Left lung (tissue), 10 donors: Measurements from ENCODE around the gene HOXB2. TPM values are rescaled to one million over a fixed set of nuclear protein-coding genes. Genes with fewer than 3 reads are reported as not detected.

Source experiments
- ATAC-seq: fragments of 200-7000 bp; cut with Tn5 transposase; one replicate; pipeline ENCODE4 v1.9.1; 2020; ENCODE audit warnings: moderate library complexity
- DNase-seq, 4 donors: peaks; one replicate each; pipeline ENCODE4 v3.0.0-alpha.2; 2013 to 2020
- H3K27ac ChIP-seq, 2 donors: fragments of 200-600 bp; sonication (generic) in 1 of 2; one replicate each; pipeline versions ENCODE4 v1.5.0 to v1.8.0; 2020 to 2021
- H3K27me3 ChIP-seq, 2 donors: fragments of 200-600 bp; sonication (generic) in 1 of 2; one replicate each; pipeline versions ENCODE4 v1.5.0 to v1.8.0; 2020 to 2021
- H3K36me3 ChIP-seq, 2 donors: fragments of 200-600 bp; sonication (generic) in 1 of 2; one replicate each; pipeline versions ENCODE4 v1.5.0 to v1.8.0; 2020 to 2021
- H3K4me1 ChIP-seq, 2 donors: fragments of 200-600 bp; one replicate each; pipeline ENCODE4 v1.8.0; 2021
- H3K4me3 ChIP-seq, 2 donors: fragments of 200-600 bp; sonication (generic) in 1 of 2; one replicate each; pipeline versions ENCODE4 v1.5.0 to v1.8.0; 2020 to 2021; ENCODE audit warnings: mild to moderate bottlenecking in 1 of 2
- H3K9me3 ChIP-seq, 2 donors: fragments of 200-600 bp; sonication (generic) in 1 of 2; one replicate each; pipeline versions ENCODE4 v1.5.0 to v1.8.0; 2020 to 2021
- intact Hi-C, 2 donors: fragments of 100-400 bp; cut with DNase I; formaldehyde crosslinking; loops; one replicate each; pipeline versions ENCODE4 v1.11.2 to v1.14.2; 2022
- polyA plus RNA-seq, 6 donors: library from polyadenylated mRNA; unstranded; fragments of 120-200 nt; gene quantifications; one replicate each; pipeline ENCODE4 v1.2.1, GENCODE V29; 2013; ENCODE audit not compliant: insufficient read length in 6 of 6
- total RNA-seq, 2 donors: library from RNA; stranded (reverse); fragmentation: NEBNext Ultra II Directional; extraction: Animal tissue kit (Norgen Biotek cat#: 25700); gene quantifications; one replicate each; pipeline ENCODE4 v1.2.1, GENCODE V29; 2021
- TF ChIP-seq, protein P1 (sequence below), 2 donors: fragments of 200-600 bp; sonication (generic) in 1 of 2; IDR thresholded peaks; one replicate each; pipeline versions ENCODE4 v1.5.0 to v1.8.0; 2021; ENCODE audit warnings: antibody characterized with exemption in 2 of 2
- donor health status: DM: no; HTN: yes; CAD: no.
- donor health status: DM: no; HTN: no; CAD: no.

The HOXB2 gene
- total and polyA plus RNA-seq, 8 donors = 9.7 to 33.6 (median 24.9) TPM

DNA sequence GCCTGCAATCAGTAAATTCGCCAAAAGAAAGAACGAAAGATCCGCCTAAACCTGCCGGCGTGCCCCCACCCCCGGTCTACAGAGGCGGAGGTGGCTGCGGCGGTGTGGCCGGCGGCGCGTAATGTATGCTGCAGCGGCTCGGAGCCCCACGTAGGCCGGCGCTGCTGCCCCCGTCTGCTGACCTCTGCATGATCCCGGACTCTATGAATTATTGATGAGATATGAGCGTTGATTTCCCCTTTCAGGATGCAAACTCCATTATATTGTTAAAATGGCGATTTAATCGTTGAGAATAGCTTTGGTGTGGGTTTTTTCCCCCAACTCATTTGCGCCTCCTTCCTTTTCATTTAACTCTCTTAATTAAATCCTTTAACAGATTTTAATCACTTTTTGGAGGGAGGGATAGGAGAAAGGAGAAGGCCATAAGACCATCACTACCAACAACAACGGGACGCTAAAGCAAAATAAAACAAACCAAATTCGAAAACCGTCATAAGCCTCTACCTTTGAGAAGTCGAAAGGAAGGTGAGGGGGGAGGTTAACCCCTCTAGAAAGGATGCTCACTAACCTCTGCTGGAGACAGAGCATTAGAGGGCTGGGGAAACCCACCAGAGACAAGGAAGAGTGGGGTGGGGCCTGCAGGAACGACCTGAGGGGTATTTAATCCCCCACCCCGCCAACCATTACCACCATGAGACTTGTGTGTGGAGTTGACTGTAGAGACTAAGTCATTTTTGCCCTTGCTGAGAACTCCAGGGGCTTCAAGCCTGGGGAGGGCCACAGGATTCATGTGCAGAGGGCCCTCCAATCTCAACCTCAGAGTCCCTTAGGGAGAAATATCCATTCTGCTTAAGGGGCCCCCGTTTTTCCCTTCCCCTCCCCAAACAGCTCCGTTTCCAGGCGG lies 41.7 kb upstream of the HOXB2 start:
- Histone ChIP-seq H3K36me3 (no peaks in the 10 kb centered on the region), H3K4me3 (peak overlapping the region; percentile 36 to 62), H3K27ac (peak overlapping the region; percentile 76 to 90), H3K27me3 (peaks cover 52 to 100% of the 10 kb centered on the region in 2 donors), H3K9me3 (no peaks in the 10 kb centered on the region), H3K4me1 (peaks cover 5 to 58% of the 10 kb centered on the region in 2 donors)
- DNase-seq (no peak), ATAC-seq (peak; percentile 18)
- TF ChIP-seq, protein P1, sequence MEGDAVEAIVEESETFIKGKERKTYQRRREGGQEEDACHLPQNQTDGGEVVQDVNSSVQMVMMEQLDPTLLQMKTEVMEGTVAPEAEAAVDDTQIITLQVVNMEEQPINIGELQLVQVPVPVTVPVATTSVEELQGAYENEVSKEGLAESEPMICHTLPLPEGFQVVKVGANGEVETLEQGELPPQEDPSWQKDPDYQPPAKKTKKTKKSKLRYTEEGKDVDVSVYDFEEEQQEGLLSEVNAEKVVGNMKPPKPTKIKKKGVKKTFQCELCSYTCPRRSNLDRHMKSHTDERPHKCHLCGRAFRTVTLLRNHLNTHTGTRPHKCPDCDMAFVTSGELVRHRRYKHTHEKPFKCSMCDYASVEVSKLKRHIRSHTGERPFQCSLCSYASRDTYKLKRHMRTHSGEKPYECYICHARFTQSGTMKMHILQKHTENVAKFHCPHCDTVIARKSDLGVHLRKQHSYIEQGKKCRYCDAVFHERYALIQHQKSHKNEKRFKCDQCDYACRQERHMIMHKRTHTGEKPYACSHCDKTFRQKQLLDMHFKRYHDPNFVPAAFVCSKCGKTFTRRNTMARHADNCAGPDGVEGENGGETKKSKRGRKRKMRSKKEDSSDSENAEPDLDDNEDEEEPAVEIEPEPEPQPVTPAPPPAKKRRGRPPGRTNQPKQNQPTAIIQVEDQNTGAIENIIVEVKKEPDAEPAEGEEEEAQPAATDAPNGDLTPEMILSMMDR (IDR thresholded peaks at IDR 0.05) = no peak
- intact Hi-C loops = no loop called here

DNA sequence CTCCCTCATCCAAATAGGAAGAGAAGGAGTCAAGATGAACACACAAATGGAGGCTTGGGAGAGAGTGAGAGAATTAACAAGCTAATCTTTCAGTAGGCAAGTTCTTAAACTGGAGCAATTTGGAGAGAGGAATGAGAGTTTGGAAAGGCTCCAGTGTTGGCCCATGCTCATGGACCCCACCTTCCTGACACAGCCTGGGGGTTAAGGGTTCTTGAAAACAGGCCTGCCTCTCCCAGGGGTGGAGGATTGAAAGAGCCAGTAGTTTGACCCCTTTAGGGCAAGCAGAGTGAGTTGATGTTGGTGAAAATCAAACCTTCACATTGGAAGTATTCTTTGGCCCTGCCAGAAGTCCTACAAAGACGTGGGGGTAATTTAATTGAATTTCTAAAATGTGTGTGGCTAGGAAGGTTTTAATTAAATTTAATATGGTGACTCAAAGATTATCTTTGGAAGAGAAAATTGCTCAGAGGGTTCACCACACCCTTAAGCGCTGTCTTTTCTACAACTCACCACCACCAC lies 39.4 kb upstream of the HOXB2 start:
- TF ChIP-seq, protein P1 (IDR thresholded peaks at IDR 0.05) = no peak
- H3K27ac ChIP-seq = peak overlapping the region in 1 of 2 donors; percentile 29

DNA sequence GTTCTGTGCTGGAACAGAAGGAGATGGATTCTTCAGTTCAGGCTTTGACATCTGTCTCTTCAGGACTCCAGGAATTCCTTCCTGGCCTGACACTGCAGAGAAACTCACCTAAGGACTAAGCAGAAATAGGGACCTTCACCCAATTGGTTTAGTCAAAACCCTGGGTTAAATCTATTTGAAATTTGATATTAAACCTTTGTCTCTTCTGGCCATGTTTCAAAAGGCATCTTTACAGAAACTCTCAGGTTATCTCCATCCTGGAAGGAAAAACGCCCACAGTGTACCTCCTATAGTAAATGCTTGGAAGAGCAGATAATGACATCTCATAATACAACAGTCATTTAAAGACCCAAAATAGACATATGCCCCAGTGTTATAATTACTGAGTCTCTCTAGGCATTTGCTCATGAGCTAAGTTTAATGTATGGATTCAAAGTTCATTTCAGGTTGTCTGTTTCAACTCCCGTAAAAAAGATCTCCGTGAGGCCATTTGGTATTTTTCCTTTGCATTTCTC lies 38.9 kb upstream of the HOXB2 start:
- Histone ChIP-seq H3K4me3 (no peak overlapping the region), H3K27me3 (peaks cover 67 to 100% of the 10 kb centered on the region in 2 donors), H3K4me1 (peaks cover 9 to 63% of the 10 kb centered on the region in 2 donors), H3K9me3 (no peaks in the 10 kb centered on the region), H3K36me3 (no peaks in the 10 kb centered on the region), H3K27ac (peak overlapping the region in 1 of 2 donors; percentile 95)
- intact Hi-C loops = no loop called here
- TF ChIP-seq, protein P1 (IDR thresholded peaks at IDR 0.05) = no peak
- DNase-seq (no peak), ATAC-seq (no peak)

More for the DNA sequence above, 39.4 kb upstream of the HOXB2 start:
- DNase-seq = no peak
- no peak for ATAC-seq
- peaks cover 64 to 100% of the 10 kb centered on the region in 2 donors for H3K27me3 ChIP-seq
- no peak overlapping the region for H3K4me3 ChIP-seq
- intact Hi-C loops = no loop called here
- no peaks in the 10 kb centered on the region for H3K36me3 ChIP-seq
- H3K4me1 ChIP-seq = peaks cover 5 to 60% of the 10 kb centered on the region in 2 donors
- no peaks in the 10 kb centered on the region for H3K9me3 ChIP-seq

DNA sequence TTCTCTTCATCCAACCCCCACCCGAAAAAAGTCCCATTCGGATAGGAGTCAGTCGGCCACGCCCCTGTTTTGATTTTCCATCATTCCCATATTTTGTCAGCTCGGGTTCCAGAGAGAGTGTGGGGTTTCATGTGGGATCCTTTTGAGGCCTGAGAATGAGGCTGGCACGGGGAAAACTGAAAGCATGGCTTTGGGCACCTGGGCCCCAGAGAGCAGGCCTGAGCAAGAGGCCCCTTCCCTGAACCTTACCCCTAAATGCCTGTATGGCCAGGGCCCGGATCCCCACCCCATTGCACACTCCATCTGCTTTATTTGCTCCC lies 37.8 kb upstream of the HOXB2 start:
- no peak for DNase-seq
- intact Hi-C loops = no loop called here
- peaks cover 9 to 60% of the 10 kb centered on the region in 2 donors for H3K4me1 ChIP-seq
- no peak overlapping the region for H3K4me3 ChIP-seq
- H3K9me3 ChIP-seq = no peaks in the 10 kb centered on the region
- no peak for ATAC-seq
- peaks cover 67 to 100% of the 10 kb centered on the region in 2 donors for H3K27me3 ChIP-seq
- TF ChIP-seq, protein P1 (IDR thresholded peaks at IDR 0.05) = no peak
- peak overlapping the region; percentile 62 to 95 for H3K27ac ChIP-seq
- no peaks in the 10 kb centered on the region for H3K36me3 ChIP-seq
